GM12878 (cell line): ENCODE measurements around the gene DNASE1L1.

Source experiments
- EZH2 ChIP-seq: IDR thresholded peaks from 2 replicates; pipeline ENCODE4 v1.6.1; 2012; ENCODE audit warnings: low read depth, mild to moderate bottlenecking, control low read depth, inconsistent platforms, low read length, borderline replicate concordance; ENCODE audit not compliant: control insufficient read depth
- MAX ChIP-seq: IDR thresholded peaks from 2 replicates; pipeline ENCODE4 v1.6.1; 2012; ENCODE audit warnings: low read depth, low read length, improper control_type of control experiment
- POLR2A ChIP-seq: IDR thresholded peaks from 2 replicates; pipeline ENCODE4 v1.6.1; 2011; ENCODE audit warnings: low read depth, mild to moderate bottlenecking, low read length
- RAD21 ChIP-seq: IDR thresholded peaks from 2 replicates; pipeline ENCODE4 v1.6.1; 2011; ENCODE audit warnings: mild to moderate bottlenecking, low read depth, low read length, moderate library complexity; ENCODE audit not compliant: insufficient read depth
- TF ChIP-seq, protein P1 (sequence below): IDR thresholded peaks from 2 replicates; pipeline ENCODE4 v1.6.1; 2012; ENCODE audit warnings: mild to moderate bottlenecking, low read depth, low read length

- TF ChIP-seq EZH2 (no peak), RAD21 (no peak), POLR2A (no peak), MAX (no peak)
- TF ChIP-seq, protein P1, sequence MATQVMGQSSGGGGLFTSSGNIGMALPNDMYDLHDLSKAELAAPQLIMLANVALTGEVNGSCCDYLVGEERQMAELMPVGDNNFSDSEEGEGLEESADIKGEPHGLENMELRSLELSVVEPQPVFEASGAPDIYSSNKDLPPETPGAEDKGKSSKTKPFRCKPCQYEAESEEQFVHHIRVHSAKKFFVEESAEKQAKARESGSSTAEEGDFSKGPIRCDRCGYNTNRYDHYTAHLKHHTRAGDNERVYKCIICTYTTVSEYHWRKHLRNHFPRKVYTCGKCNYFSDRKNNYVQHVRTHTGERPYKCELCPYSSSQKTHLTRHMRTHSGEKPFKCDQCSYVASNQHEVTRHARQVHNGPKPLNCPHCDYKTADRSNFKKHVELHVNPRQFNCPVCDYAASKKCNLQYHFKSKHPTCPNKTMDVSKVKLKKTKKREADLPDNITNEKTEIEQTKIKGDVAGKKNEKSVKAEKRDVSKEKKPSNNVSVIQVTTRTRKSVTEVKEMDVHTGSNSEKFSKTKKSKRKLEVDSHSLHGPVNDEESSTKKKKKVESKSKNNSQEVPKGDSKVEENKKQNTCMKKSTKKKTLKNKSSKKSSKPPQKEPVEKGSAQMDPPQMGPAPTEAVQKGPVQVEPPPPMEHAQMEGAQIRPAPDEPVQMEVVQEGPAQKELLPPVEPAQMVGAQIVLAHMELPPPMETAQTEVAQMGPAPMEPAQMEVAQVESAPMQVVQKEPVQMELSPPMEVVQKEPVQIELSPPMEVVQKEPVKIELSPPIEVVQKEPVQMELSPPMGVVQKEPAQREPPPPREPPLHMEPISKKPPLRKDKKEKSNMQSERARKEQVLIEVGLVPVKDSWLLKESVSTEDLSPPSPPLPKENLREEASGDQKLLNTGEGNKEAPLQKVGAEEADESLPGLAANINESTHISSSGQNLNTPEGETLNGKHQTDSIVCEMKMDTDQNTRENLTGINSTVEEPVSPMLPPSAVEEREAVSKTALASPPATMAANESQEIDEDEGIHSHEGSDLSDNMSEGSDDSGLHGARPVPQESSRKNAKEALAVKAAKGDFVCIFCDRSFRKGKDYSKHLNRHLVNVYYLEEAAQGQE: no peak
Observed at GRCh38 chrX:154430916-154431315, 21.9 kb upstream of the DNASE1L1 start.
